ENCODE data around the gene AP3D1.

DNA sequence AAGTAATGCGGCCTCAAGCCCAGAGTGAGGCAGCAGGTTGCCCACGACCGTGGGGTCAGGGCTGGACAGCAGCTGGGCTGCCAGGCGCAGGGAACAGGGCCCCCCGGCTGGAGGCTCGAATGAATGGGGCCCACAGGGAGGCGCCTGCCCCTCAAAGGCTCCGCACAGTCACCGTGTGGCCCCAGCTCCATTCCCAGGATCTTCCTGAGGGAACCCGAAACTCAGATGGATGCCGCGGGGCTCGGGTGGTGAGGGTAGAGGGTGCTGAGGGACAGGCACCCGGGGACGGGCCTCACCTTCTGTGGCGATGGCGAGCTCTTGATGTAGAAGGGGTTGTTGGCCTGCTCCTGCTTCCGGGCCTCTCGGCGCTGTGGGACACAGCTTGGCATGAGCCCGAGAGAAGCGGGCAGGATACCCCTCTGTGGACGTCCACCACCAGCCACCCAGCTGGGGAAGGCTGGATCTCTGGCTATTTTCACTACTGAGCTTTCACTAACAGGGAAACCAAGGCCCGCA, 35.4 kb downstream of the AP3D1 start:
- TF ChIP-seq ZNF253 (CRISPR knock-in tag; conservative IDR thresholded peaks at IDR 0.05) (no peak), MYC (IDR thresholded peaks at IDR 0.05; ENCODE audit: low read depth, low read length) (no peak), MYC (CRISPR knock-in tag; IDR thresholded peaks at IDR 0.05; ENCODE audit: borderline replicate concordance, low read depth) (no peak), SRSF9 (IDR thresholded peaks at IDR 0.05; ENCODE audit: borderline replicate concordance, low read depth, low read length) (no peak), TCF7L2 (IDR thresholded peaks at IDR 0.05; ENCODE audit: low read depth, low read length) (no peak)
